HG02840 (cell line): Measurements from ENCODE around the gene ERO1B.
"Not testable (repeated sequence)": the region's sequence is repeated elsewhere in the genome, so short reads cannot be mapped to it uniquely, and the experiment has no call there.

ENCODE experiments used
- ATAC-seq: cut with Tn5 transposase; IDR thresholded peaks from one replicate; pipeline ENCODE4 v1.9.1; 2021; ENCODE audit warnings: mild to moderate bottlenecking, moderate library complexity, moderate number of reproducible peaks; ENCODE audit not compliant: unreplicated experiment, low FRiP score

The ERO1B gene

GRCh38 chr1:236200925-236201324 is 80.8 kb downstream of the ERO1B start:
- no peak for ATAC-seq

- no peak for ATAC-seq
Observed at GRCh38 chr1:236193184-236193583, 88.6 kb downstream of the ERO1B start.

GRCh38 chr1:236188084-236188483 is 93.7 kb downstream of the ERO1B start:
- ATAC-seq = not testable (repeated sequence)

- ATAC-seq = not testable (repeated sequence)
Observed at GRCh38 chr1:236186471-236186870, 95.3 kb downstream of the ERO1B start.

GRCh38 chr1:236185687-236186086 is 96.1 kb downstream of the ERO1B start:
- no peak for ATAC-seq

- no peak for ATAC-seq
Observed at GRCh38 chr1:236181059-236181458, 100.7 kb downstream of the ERO1B start.

GRCh38 chr1:236179634-236180033 is 102.1 kb downstream of the ERO1B start:
- ATAC-seq = no peak

- no peak for ATAC-seq
Observed at GRCh38 chr1:236176337-236177336, 105.1 kb downstream of the ERO1B start.

- ATAC-seq = peak; percentile 69
Observed at GRCh38 chr1:236175642-236176336, 106.0 kb downstream of the ERO1B start.

- no peak for ATAC-seq
Observed at GRCh38 chr1:236173174-236173767, 108.5 kb downstream of the ERO1B start.

- no peak for ATAC-seq
Observed at GRCh38 chr1:236172041-236172579, 109.6 kb downstream of the ERO1B start.

- ATAC-seq = no peak
Observed at GRCh38 chr1:236168716-236169429, 112.9 kb downstream of the ERO1B start.

- ATAC-seq = no peak
Observed at GRCh38 chr1:236167578-236167977, 114.2 kb downstream of the ERO1B start.

- no peak for ATAC-seq
Observed at GRCh38 chr1:236167154-236167553, 114.6 kb downstream of the ERO1B start.

- ATAC-seq = no peak
Observed at GRCh38 chr1:236166041-236166440, 115.7 kb downstream of the ERO1B start.
